GM04503 (cell line): ENCODE results near the gene CDC37.

Source experiments
- DNase-seq: peaks from one replicate; pipeline ENCODE4 v3.0.0-alpha.2; 2012; ENCODE audit warnings: low read depth

Gene CDC37

GRCh38 chr19:10403137-10404021 lies at the start of gene CDC37:
Gene CDC37 (minus strand): TSS chr19:10403542. CDS start chr19:10403479, 63 bp downstream.
- peak; percentile 64 for DNase-seq

GRCh38 chr19:10450853-10451609 lies 47.7 kb upstream of the CDC37 start:
- DNase-seq: no peak

DNA sequence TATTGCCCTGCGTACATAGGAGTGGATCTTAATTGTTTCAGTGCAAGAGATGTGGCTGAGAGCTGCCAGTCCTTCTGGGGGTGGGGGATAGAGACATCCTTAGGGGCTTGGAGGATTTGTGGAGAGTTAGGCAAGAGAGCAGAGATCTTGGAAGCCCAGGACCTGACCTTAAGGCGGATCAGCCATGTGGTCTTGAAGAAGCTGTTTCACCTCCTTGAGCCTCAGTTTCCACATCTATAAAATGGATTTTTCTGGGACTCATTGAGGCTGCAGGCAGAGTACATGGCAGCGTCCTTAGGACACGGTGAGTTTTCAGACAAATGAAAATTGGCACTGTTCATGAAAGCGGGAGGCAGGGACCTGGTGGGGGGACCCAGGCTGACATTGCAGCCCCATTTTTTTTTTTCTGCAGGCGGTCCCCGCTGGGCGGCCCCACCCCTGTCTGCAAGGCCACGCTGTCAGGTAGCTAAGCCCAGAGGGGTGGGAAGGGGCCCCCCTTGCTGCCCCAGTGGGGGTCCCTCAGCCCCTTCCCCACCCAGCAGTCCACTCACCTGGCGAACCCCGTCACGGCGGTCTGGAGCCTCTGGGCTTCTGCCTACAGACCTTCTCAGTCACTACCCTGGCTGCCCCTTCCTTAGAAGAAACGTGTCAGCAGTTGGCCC lies 47.0 kb upstream of the CDC37 start:
- DNase-seq: no peak

DNA sequence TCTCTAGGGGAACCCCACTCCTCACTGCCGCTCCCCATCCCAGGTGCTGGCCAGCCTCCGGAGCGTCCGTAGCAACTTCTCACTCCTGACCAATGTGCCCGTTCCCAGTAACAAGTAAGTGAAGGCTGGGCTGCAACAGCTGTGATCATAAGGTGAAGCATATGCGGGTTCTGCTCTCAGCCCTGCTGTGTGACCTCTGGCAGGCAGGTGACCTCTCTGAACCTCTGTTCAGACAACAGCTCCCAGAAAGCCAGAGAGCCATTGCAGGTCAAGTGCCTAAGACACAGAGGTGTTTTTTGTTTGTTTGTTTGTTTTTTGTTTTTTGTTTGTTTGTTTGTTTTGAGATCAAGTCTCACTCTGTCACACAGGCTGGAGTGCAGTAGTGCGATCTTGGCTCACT lies 45.7 kb upstream of the CDC37 start:
- no peak for DNase-seq

GRCh38 chr19:10442698-10443097 lies 39.4 kb upstream of the CDC37 start:
- no peak for DNase-seq

DNA sequence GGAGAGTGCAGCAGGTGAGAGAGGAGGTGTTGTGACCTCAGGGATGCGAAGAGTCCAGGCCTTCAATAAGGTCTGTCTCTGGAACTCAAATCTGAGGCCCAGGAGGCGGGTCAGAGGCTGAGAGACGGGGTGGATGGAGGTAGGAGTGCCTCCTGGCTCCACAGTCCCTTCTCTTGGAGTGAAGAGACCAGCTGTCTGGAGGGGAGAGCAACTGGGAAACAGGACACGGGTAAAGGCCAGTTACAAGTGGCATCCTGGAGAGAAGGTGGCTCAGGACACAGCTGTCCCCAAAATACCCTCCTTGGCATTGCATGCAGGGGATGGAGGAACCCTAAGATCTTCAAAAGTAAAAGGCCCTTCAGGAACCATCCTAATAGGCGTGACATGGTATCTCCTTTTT lies 36.2 kb upstream of the CDC37 start:
- no peak for DNase-seq

DNA sequence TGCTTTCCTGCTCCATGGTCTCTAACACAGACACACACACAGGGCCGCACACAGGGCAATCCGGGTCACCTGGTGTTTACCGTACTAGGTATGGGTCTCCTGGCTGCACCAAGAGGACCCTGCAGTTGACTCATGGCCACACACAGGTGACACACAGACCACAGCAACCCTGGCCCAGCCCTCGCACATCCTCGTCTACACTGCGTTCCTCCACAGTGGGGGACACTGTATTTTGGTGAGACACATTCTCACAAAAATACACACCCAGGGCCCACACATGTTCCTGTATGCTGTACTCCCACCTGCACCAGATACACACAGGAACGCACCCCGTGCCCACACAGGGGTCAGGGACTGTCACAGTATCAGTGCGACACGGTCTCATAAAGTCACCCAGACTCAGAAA lies 29.8 kb upstream of the CDC37 start:
- DNase-seq: no peak

DNA sequence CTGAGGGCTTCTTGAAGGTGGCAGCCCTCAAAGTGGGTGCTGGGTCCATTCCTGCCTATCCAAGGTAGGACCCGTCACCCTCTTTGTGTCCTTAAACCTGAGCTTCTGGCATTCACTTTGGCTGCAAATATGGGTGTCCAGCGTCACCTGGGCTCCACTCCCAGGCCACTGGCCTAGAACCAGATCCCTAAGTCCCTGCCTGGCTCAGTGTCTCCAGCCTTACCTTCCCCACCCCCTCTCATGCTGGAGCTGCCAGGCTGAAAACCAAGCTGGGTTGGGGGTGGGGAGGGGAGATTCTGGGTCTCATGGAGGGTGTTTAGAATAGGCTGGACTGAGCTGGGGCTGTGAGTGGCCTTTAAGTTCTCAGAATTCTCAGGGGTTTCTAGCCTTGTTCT lies 29.4 kb upstream of the CDC37 start:
- no peak for DNase-seq

GRCh38 chr19:10431943-10432735 lies 28.8 kb upstream of the CDC37 start:
- DNase-seq: no peak

DNA sequence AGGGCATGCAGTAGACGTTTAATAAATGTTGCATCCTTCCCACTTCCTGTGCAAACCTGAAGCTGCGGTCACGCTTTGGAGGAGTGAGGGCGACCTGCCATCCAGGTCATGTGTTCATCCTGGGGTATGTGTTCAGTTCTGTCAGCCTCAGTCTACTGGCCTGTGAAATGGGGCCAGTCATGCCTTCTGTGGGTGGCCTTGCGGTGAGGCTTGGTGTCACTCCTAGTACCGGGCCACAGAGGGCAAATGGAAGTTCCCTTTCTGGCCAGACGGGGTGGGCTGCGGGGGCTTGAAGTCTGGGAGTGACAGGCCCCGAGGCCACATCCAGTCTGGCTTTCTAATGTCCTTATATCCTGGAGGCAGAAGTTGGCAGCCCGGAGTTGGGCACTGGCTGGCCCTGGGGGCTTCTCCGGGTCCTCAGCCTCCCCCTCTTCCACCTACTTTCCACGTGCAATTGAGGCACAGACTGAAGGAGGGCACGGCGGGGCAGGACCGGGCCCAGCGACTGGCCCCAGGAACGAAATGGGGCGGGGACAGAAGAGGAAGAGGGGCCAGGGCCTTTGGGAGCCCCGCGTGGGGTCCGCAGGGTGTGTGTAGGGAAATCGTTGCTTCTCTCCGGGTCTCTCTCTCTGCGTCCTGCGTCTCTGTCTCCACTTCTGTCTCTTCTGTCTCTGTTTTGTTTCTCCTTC lies 28.1 kb upstream of the CDC37 start:
- DNase-seq: no peak

- DNase-seq: no peak
These were observed 27.3 kb upstream of the CDC37 start for GRCh38 chr19:10430505-10431253.

- no peak for DNase-seq
These were observed 25.6 kb upstream of the CDC37 start for GRCh38 chr19:10428996-10429381.

DNA sequence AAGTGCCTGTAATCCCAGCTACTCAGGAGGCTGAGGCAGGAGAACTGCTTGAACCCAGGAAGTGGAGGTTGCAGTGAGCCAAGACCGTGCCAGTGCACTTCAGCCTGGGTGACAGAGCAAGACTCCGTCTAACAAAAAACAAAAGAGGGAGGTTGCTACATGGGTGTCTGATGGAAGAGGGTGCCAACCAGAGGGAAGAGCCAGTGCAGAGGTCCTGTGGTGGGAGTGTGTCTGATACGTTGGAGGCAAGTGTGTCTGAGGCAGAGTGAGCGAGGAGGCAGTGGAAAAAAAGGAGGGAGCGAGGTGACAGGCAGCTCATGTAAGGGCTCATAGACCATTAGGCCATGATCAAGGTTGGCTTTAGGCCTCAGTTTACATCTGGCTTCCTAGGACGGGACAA lies 23.8 kb upstream of the CDC37 start:
- no peak for DNase-seq

DNA sequence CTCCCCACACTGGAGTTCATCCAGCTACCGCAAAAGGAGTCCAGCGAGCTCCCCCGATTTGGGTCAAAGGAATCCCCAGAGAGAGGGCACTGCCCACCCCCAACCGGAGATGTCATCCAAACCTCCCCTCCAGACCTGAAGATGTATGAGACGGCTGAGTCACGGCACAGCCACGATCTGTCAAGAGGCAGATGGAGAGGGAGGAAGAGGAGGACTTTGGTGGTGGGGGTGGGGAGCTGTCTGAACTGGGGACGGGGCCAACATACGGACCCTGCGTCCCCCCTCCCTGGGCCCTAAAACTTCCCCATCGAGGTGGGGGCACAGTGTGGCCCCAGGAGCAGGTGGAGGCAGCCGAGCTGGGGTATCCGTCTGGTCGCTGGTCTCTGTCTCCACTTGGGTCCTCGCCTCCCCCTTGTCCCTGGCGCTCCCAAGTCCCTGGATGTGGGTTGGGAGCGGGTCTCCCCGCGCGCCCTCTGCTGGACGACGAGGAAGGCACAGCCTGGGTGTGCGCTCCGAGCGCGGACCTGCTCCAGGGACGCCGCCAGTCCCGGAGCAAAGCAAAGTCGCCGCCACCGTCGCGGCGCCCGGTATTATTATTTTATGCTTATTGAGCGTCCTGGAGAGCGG lies 20.8 kb upstream of the CDC37 start:
- no peak for DNase-seq

- no peak for DNase-seq
These were observed 19.5 kb upstream of the CDC37 start for GRCh38 chr19:10422846-10423245.

GRCh38 chr19:10422046-10422461 lies 18.7 kb upstream of the CDC37 start:
- no peak for DNase-seq

DNA sequence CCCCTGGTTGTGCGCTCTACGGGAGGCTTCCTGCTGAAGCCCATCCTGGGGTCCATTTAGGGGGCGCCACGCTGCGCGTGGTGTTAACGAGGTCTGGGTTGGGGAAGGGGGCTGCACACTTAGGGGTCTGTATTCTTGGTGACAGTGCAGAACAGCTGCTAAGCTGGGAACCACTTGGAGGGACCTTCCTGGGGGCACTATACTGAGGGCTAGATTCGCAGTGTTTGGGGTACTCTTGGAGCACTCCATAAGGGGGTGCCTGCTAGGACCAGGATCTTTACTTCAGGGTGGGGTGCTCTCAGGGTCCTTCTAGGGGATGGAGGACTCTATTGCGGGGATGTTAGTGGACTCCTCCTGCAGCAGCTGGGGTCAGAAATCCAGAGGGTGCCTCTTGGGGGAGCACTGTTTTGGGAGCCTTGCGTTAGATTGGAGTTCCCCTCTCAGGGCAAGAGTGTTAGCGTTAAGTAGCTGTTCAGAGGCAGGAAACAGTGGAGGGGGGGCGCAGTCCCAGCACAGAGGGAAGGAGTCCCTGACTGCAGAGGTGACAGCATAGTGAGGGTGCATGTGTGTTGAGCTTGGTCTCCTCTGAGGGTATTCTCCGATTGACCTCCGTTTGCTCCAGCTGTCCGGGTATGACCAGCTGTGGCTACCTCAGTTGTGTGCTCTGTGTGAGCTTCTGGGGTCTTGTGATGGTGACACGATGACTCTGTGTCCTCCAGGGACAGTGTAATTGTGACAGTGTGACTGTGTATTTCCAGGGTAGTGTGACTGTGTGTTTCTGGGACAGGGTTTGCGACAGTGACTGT lies 18.1 kb upstream of the CDC37 start:
- DNase-seq: no peak

DNA sequence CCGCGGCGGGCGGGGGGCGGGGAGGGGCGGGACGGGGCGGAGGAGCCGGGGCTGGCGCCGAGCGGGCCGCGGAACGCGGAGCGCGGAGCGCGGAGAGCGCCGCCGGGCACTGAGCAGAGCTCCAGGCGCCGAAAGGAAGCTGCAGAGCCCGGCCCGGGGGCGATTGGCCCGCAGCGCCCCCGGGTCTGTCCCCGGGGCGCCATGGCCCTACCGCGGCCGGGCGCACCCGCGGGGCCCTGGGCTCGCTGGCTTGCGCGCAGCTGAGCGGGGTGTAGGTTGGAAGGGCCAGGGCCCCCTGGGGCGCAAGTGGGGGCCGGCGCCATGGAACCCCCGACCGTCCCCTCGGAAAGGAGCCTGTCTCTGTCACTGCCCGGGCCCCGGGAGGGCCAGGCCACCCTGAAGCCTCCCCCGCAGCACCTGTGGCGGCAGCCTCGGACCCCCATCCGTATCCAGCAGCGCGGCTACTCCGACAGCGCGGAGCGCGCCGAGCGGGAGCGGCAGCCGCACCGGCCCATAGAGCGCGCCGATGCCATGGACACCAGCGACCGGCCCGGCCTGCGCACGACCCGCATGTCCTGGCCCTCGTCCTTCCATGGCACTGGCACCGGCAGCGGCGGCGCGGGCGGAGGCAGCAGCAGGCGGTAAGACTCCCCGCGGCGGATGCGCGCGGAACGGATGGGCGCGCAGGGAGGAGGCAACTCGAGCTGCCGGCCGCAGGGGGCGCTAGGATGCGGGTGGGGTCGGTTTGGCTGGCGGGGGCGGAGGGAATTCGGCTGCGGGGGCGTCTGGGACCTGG lies 17.3 kb upstream of the CDC37 start, which contains the start of gene PDE4A:
TSS of gene PDE4A (plus strand) at position 95 of the 796 bp plus-strand sequence. CDS start at position 322, 227 bp downstream.
- DNase-seq: no peak
